CD14-positive monocyte (primary cell): ENCODE measurements around the gene TLCD4. TPM values are rescaled to one million over a fixed set of nuclear protein-coding genes. Genes with fewer than 3 reads are reported as not detected.

Experiments
- DNase-seq, 3 donors: peaks; one replicate each; pipeline ENCODE4 v3.0.0-alpha.2; 2011 to 2022
- H2AFZ ChIP-seq: 2 replicates; pipeline ENCODE4 v1.6.0; 2012; ENCODE audit warnings: mild to moderate bottlenecking, low read depth, low read length, inconsistent platforms; ENCODE audit not compliant: insufficient read depth, poor library complexity, severe bottlenecking
- H3K27ac ChIP-seq, 2 donors: 1 replicate in 1 of 2; 2 replicates in 1 of 2; pipeline ENCODE4 v1.5.1; 2012 to 2013; ENCODE audit warnings: low read length in 2 of 2, control low read depth in 1 of 2, inconsistent platforms in 1 of 2, low read depth in 1 of 2, mild to moderate bottlenecking in 1 of 2
- H3K27me3 ChIP-seq, 2 donors: one replicate each; pipeline versions ENCODE4 v1.6.0 to v1.6.1; 2011 to 2013; ENCODE audit warnings: low read length in 2 of 2; ENCODE audit not compliant: control insufficient read depth in 2 of 2, insufficient read depth in 2 of 2
- H3K36me3 ChIP-seq, 2 donors: replicated peaks in 1 of 2; 1 replicate in 1 of 2; 2 replicates in 1 of 2; pipeline versions ENCODE4 v1.5.1 to v1.6.1; 2012 to 2013; ENCODE audit warnings: low read length in 2 of 2, control low read depth in 1 of 2, inconsistent platforms in 1 of 2, mild to moderate bottlenecking in 1 of 2; ENCODE audit not compliant: insufficient read depth in 2 of 2, control insufficient read depth in 1 of 2
- H3K4me1 ChIP-seq, 2 donors: 1 replicate in 1 of 2; 2 replicates in 1 of 2; pipeline versions ENCODE4 v1.5.1 to v1.6.1; 2012 to 2013; ENCODE audit warnings: low read length in 2 of 2, control low read depth in 1 of 2, inconsistent platforms in 1 of 2, mild to moderate bottlenecking in 1 of 2, moderate library complexity in 1 of 2; ENCODE audit not compliant: insufficient read depth in 2 of 2, control insufficient read depth in 1 of 2
- H3K4me2 ChIP-seq: replicated peaks from 2 replicates; pipeline ENCODE3; 2012; ENCODE audit warnings: low read length, moderate library complexity, mild to moderate bottlenecking; ENCODE audit not compliant: poor library complexity, severe bottlenecking; ENCODE audit errors: extremely low read depth
- H3K4me3 ChIP-seq, 3 experiments: fragments of 200-600 bp in 1 of 3; sonication (generic) in 1 of 3; replicated peaks in 1 of 3; 1 replicate in 2 of 3; 2 replicates in 1 of 3; pipeline ENCODE4 v1.5.1; 2011 to 2013; ENCODE audit warnings: low read length in 3 of 3, mild to moderate bottlenecking in 3 of 3, control low read depth in 2 of 3, low read depth in 2 of 3, inconsistent platforms in 1 of 3, moderate library complexity in 1 of 3
- H3K79me2 ChIP-seq: 2 replicates; pipeline ENCODE4 v1.6.0; 2012; ENCODE audit warnings: mild to moderate bottlenecking, control low read depth, inconsistent platforms, low read length, moderate library complexity; ENCODE audit not compliant: insufficient read depth
- H3K9ac ChIP-seq: 2 replicates; pipeline ENCODE4 v1.6.0; 2017; ENCODE audit warnings: low read length, mild to moderate bottlenecking; ENCODE audit not compliant: insufficient read depth, poor library complexity, severe bottlenecking
- H3K9me3 ChIP-seq, 2 donors: replicated peaks in 1 of 2; 1 replicate in 1 of 2; 2 replicates in 1 of 2; pipeline versions ENCODE4 v1.5.1 to v1.6.1; 2012 to 2013; ENCODE audit warnings: low read length in 2 of 2, control low read depth in 1 of 2; ENCODE audit not compliant: control insufficient read depth in 1 of 2, insufficient read depth in 1 of 2
- H4K20me1 ChIP-seq: 2 replicates; pipeline ENCODE4 v1.6.0; 2012; ENCODE audit warnings: mild to moderate bottlenecking, low read length, control low read depth, moderate library complexity; ENCODE audit not compliant: insufficient read depth
- H3K27ac Mint-ChIP-seq, 7 donors: one replicate each; pipeline ENCODE4 v1.8.0; 2020; ENCODE audit warnings: mild to moderate bottlenecking in 7 of 7, mixed read lengths in 7 of 7, moderate library complexity in 6 of 7, inconsistent platforms in 2 of 7
- H3K27me3 Mint-ChIP-seq, 3 donors: one replicate each; pipeline ENCODE4 v1.8.0; 2021 to 2022; ENCODE audit warnings: low read depth in 3 of 3, mild to moderate bottlenecking in 3 of 3, mixed read lengths in 3 of 3, moderate library complexity in 3 of 3, inconsistent platforms in 1 of 3
- H3K36me3 Mint-ChIP-seq, 2 donors: one replicate each; pipeline ENCODE4 v1.8.0; 2020; ENCODE audit warnings: mixed read lengths in 2 of 2, inconsistent platforms in 1 of 2, mild to moderate bottlenecking in 1 of 2
- H3K4me1 Mint-ChIP-seq: one replicate; pipeline ENCODE4 v1.8.0; 2020; ENCODE audit warnings: mild to moderate bottlenecking, mixed read lengths
- H3K4me3 Mint-ChIP-seq, 2 donors: one replicate each; pipeline ENCODE4 v1.8.0; 2020; ENCODE audit warnings: mild to moderate bottlenecking in 2 of 2, mixed read lengths in 2 of 2, moderate library complexity in 1 of 2
- H3K9me3 Mint-ChIP-seq, 7 donors: one replicate each; pipeline ENCODE4 v1.8.0; 2020 to 2022; ENCODE audit warnings: mixed read lengths in 7 of 7, mild to moderate bottlenecking in 6 of 7, moderate library complexity in 6 of 7, inconsistent platforms in 2 of 7
- WGBS: methylation state at CpG from one replicate; pipeline ENCODE4 v1.1.5; 2013; ENCODE audit warnings: missing lambda C conversion rate; ENCODE audit not compliant: insufficient coverage; 5-methylcytosine and 5-hydroxymethylcytosine counted together
- intact Hi-C, 2 donors: fragments of 100-400 bp; cut with micrococcal nuclease; formaldehyde crosslinking; loops; one replicate each; pipeline versions ENCODE4 v1.15.0 to v1.15.1; 2023
- polyA plus RNA-seq, 3 donors: library from polyadenylated mRNA; depleted of rRNA in 1 of 3; unstranded in 2 of 3; stranded (reverse) in 1 of 3; fragments of 300-500 nt in 2 of 3; fragments of >200 nt in 1 of 3; fragmentation: Illumina TruSeq in 2 of 3; gene quantifications; 1 replicate in 2 of 3; 2 replicates in 1 of 3; pipeline ENCODE4 v1.2.3, GENCODE V29; 2012 to 2021
- TF ChIP-seq, protein P1 (sequence below): fragments of 200-600 bp; IDR thresholded peaks from one replicate; pipeline ENCODE4 v1.8.0; 2022; ENCODE audit warnings: antibody characterized with exemption, mild to moderate bottlenecking

The TLCD4 gene
- polyA plus RNA-seq, 3 donors: not detected

DNA sequence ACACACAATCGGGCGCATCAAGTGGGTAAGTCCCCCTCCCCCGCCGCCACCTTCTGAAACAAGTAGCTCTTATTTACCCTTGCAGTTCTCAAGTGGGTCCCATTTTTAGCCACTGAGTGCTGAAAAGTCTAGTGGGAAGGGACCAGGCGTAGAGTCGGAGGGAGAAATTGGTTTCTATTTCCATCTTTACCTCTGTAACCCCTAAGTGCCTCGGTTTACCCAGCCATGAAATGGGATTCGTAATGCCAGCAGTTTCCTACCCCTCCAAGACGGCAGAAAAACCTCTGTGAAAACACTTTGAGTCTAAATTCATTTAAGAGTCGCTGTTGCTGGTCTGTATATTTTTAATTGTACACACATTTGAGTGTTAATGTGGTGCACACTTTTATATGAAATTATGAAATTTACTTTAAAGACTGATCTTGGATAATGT lies 928 bp downstream of the TLCD4 start:
- Histone ChIP-seq H3K9ac (no peak overlapping the region), H3K27me3 (peaks cover 53 to 64% of the 10 kb centered on the region in 2 donors), H3K9me3 (peaks cover 0 to 7% of the 10 kb centered on the region in 2 donors), H4K20me1 (no peaks in the 10 kb centered on the region), H3K36me3 (no peaks in the 10 kb centered on the region), H3K4me3 (peak overlapping the region in 1 of 3 experiments; percentile 78), H3K4me2 (peak overlapping the region; percentile 87), H3K4me1 (peaks cover 10 to 16% of the 10 kb centered on the region in 2 donors), H2AFZ (peak overlapping the region; percentile 80), H3K79me2 (no peaks in the 10 kb centered on the region), H3K27ac (no peak overlapping the region)
- peaks cover 0 to 5% of the 10 kb centered on the region in 2 donors for H3K36me3 Mint-ChIP-seq
- no peak for DNase-seq
- H3K4me3 Mint-ChIP-seq: peak overlapping the region; percentile 73 to 85
- H3K27ac Mint-ChIP-seq: no peak overlapping the region
- peaks cover 0 to 17% (median 3%) of the 10 kb centered on the region in 7 donors for H3K9me3 Mint-ChIP-seq
- TF ChIP-seq, protein P1, sequence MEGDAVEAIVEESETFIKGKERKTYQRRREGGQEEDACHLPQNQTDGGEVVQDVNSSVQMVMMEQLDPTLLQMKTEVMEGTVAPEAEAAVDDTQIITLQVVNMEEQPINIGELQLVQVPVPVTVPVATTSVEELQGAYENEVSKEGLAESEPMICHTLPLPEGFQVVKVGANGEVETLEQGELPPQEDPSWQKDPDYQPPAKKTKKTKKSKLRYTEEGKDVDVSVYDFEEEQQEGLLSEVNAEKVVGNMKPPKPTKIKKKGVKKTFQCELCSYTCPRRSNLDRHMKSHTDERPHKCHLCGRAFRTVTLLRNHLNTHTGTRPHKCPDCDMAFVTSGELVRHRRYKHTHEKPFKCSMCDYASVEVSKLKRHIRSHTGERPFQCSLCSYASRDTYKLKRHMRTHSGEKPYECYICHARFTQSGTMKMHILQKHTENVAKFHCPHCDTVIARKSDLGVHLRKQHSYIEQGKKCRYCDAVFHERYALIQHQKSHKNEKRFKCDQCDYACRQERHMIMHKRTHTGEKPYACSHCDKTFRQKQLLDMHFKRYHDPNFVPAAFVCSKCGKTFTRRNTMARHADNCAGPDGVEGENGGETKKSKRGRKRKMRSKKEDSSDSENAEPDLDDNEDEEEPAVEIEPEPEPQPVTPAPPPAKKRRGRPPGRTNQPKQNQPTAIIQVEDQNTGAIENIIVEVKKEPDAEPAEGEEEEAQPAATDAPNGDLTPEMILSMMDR: no peak
- H3K27me3 Mint-ChIP-seq: peaks cover 64 to 79% (median 64%) of the 10 kb centered on the region in 3 donors
- WGBS: 0% methylated on average over 2 of the region's 10 CpGs
- peaks cover 12% of the 10 kb centered on the region for H3K4me1 Mint-ChIP-seq
- intact Hi-C loops: no loop called here

DNA sequence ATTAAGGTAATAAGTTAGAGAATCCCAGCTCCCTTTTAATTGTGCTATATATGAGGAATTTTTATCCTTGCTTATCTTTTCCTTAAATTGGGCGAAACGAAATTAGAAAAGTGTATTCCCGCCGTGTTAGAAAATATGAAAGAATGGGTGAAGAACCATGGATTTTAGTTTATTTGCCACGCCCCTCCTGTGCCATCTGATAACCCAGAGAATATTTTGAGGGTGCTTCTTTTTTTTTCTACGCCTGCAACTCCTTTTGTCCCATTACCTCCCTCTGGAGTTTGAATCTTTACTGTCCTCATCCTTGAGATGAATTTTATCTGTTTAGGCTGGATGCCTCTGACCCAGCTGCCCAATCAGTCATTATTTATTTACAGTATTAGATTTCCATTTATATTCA lies 1.6 kb downstream of the TLCD4 start:
- H3K4me2 ChIP-seq: no peak overlapping the region
- Mint-ChIP-seq H3K4me1 (peaks cover 12% of the 10 kb centered on the region), H3K27me3 (peaks cover 60 to 75% (median 64%) of the 10 kb centered on the region in 3 donors), H3K36me3 (peaks cover 0 to 5% of the 10 kb centered on the region in 2 donors), H3K9me3 (peaks cover 0 to 17% (median 3%) of the 10 kb centered on the region in 7 donors), H3K4me3 (peak overlapping the region in 1 of 2 donors; percentile 85), H3K27ac (no peak overlapping the region)
- no peaks in the 10 kb centered on the region for H3K79me2 ChIP-seq
- no CpG with 5 or more reads among the region's 6 CpGs for WGBS
- no peaks in the 10 kb centered on the region for H3K36me3 ChIP-seq
- H3K9me3 ChIP-seq: peaks cover 0 to 7% of the 10 kb centered on the region in 2 donors
- H3K9ac ChIP-seq: no peak overlapping the region
- no peaks in the 10 kb centered on the region for H4K20me1 ChIP-seq
- H3K4me3 ChIP-seq: no peak overlapping the region
- H3K27ac ChIP-seq: no peak overlapping the region
- intact Hi-C loops: no loop called here
- peaks cover 10 to 16% of the 10 kb centered on the region in 2 donors for H3K4me1 ChIP-seq
- no peak for DNase-seq
- H3K27me3 ChIP-seq: peaks cover 53 to 62% of the 10 kb centered on the region in 2 donors
- TF ChIP-seq, protein P1: no peak
- no peak overlapping the region for H2AFZ ChIP-seq
